NCI-H460 (cell line): ENCODE measurements around the gene TPP1. TPM values are rescaled to one million over a fixed set of nuclear protein-coding genes. Genes with fewer than 3 reads are reported as not detected.

Source experiments
- DNase-seq: peaks from one replicate; pipeline ENCODE4 v3.0.0-alpha.2; 2016; ENCODE audit warnings: low read depth; ENCODE audit errors: extremely low read depth
- total RNA-seq: library from RNA; depleted of rRNA; stranded (reverse); fragments of >200 nt; shearing (Covaris generic); gene quantifications from 2 replicates; pipeline ENCODE4 v1.2.3, GENCODE V29; 2014

The TPP1 gene
- total RNA-seq, 1 experiment from 2014 or later = 2.9 TPM

DNA sequence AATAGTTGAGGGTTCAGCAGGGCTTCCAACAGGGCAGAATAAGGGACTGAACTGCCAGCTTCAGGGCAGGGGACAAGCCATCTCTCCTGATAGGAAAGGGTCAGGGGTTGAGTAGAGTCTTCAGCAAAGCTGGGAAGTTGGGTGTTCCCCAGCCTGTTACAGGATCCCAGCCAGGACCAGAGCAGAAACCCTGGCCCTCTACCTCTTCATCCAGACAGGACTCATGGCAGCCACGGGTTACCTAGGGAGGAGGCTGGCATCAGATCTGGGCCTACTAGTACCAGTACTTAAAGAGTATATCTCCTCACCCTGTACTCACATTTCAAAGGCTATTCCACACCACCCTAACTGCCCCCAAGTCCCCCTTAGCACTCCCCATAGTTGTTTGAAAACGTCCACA, 4.8 kb downstream of the TPP1 start:
- no peak for DNase-seq

DNA sequence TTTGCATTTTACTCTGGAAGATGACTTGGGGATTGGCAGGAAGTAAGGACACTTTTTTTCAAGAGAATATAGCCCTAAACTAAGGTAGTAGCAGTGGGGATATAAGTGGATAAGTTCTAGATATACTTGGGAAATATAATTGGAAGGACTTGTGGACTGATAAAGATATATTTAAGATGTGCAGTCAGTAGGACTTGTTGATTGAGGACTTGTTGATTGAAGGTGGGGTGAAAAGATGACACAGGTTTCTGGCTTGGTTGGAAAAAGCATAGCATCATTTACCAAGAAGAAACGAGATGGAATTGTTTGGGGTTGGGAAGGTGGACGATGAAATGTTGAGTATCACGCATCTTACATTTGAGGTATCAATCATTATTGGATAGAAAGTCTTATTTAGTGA, 5.7 kb downstream of the TPP1 start:
- no peak for DNase-seq

- DNase-seq = peak; percentile 88
These were observed 6.8 kb downstream of the TPP1 start, which contains the start of gene TAF10 for GRCh38 chr11:6612213-6613041. TSS of gene TAF10 (minus strand) at chr11:6612216. CDS start at chr11:6612189, 27 bp downstream.

DNA sequence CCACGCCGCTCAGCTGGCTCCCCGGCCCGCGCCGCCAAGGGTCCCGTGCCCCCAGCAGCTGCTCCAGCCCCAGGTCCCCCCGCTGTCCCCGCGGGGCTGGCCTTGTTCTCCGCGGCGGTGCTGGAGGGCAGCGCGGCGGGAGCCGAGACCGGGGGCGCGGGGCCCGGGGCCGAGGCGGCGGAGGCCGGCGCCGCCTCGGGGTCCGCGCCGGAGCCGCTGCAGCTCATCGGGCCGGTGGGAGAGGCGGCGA, 7.3 kb downstream of the TPP1 start:
- DNase-seq = no peak

GRCh38 chr11:6611092-6611962, 7.9 kb downstream of the TPP1 start:
- no peak for DNase-seq

GRCh38 chr11:6610591-6610990, 8.6 kb downstream of the TPP1 start:
- DNase-seq = no peak

DNA sequence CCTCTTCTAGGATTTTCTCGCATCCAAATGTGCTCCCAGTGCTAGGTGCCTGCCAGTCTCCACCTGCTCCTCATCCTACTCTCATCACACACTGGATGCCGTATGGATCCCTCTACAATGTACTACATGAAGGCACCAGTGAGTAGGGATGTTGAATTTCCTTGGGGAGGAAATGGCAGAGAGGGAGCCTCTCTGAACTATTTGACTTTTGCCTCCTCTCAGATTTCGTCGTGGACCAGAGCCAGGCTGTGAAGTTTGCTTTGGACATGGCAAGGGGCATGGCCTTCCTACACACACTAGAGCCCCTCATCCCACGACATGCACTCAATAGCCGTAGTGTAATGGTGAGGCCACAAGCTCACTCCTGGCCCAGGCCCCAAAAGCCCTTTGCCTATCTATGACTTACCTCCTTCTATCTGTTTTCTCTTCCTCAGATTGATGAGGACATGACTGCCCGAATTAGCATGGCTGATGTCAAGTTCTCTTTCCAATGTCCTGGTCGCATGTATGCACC, 9.7 kb downstream of the TPP1 start:
- DNase-seq = no peak

DNA sequence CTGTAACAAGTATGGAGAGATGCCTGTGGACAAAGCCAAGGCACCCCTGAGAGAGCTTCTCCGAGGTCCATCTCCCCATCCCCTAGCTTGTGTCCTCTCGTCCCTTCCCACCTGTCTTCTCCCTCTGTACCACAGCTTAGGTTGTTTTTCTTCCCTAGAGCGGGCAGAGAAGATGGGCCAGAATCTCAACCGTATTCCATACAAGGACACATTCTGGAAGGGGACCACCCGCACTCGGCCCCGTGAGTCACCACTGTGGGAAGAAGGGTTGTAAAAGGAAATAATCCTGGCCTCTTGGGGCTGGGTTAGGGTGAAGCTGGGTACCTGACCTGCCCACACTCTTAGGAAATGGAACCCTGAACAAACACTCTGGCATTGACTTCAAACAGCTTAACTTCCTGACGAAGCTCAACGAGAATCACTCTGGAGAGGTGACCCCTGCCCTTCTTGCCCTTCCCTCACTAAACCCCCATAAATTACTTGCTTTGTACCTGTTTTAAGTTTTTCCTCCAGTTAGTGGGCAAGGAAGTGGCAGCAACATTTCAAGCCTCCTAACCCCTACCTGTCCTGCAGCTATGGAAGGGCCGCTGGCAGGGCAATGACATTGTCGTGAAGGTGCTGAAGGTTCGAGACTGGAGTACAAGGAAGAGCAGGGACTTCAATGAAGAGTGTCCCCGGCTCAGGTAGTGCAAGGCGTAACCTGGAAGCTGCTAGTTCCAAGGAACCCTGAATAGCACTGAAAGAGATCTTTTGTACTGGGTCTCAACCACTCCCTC, 10.3 kb downstream of the TPP1 start:
- no peak for DNase-seq

DNA sequence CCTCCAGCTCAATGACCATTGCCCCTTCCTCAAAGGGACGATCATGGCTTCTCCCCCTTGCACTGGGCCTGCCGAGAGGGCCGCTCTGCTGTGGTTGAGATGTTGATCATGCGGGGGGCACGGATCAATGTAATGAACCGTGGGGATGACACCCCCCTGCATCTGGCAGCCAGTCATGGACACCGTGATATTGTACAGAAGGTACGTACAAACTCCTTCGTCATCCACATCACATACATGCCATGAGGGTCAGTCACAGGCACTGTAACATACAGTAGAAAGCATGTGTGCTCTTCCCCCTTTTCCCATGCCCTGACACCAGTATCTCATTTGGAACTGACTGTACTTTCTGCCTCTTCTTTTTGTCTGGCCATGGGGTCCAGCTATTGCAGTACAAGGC, 11.2 kb downstream of the TPP1 start:
- no peak for DNase-seq

DNA sequence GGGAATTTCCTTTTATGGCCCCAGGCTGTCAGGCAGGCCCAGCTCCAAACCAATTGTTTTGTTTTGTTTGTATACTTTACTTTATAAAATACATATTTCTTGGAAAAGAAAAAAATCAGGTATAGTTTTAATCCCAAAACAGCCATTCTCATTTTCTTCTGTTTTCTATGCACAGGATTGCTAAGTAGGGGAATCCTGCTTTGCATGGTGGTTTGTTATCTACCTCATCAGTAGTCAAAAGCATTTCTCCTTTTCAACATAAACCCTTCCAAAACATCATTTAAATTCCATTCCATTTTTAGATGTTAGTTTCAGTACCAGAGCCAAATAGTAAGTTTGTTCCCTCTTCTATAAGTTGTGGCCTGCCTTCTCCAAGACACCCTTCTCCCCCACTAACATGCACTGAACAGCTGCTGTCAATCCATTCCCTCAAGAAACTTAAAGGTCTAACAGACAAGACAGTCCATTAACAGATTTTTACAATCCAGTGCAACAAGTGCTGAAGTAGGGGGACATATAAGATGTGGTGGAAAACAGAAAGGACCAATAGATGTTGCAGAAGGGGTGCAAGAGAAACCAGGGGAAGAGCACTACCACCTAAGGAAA, 11.9 kb downstream of the TPP1 start:
- no peak for DNase-seq

DNA sequence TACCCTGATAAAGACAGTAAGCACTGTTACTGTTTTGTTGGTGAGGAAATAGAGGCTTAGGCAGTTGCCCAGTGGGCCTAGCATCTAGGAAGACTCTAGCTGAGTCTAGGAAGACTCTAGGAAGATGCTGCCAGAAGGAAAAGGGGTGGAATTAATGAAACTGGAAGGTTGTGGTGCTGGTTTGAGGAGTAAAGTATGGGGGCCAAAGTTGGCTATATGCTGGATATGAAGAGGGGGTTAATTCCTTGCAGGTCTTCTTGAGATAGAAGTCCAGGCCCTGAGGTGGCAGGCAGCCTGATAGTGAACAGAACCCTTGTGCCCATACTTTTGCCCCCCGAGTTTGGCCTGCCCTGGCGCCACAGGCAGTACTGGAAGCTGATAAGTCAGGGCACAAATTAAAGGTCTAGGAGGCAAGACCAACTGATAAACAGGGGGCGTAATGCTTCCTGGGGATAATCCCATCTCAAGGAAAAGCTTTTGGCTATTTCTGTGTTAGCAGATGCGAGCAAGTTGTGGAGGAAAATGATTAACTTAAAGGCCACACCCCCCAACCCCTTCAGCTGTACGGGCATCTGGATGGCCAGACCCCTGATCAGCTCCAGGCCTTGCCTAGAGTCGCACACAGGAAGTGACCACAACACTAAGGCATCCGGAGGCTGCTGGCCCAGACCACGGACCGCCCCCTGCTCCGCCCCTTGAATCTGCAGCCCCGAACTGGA, 12.6 kb downstream of the TPP1 start:
- peak; percentile 43 for DNase-seq

GRCh38 chr11:6604790-6605189, 14.4 kb downstream of the TPP1 start:
- no peak for DNase-seq

DNA sequence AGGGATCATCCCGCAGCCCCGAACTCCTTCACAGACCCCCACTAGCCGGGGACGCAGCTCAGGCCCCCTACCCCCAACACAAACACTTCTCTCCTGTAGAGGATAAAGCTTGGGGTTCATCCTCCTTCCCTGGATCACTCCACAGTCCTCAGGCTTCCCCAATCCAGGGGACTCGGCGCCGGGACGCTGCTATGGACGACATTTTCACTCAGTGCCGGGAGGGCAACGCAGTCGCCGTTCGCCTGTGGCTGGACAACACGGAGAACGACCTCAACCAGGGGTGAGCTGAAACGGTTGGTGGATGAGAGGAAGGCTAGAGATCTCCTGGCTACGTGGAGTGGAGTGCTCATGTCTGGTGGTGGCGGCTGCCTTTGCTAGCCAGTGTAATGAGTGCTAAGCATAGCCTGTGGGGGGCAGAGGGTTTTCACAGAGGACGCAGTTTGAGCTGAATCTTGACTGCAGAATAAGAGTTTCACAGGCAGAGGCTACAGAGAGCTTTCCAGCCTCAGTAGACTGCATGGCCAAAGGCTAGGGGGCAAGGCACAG, 15.1 kb downstream of the TPP1 start:
- DNase-seq = no peak

GRCh38 chr11:6603287-6604080, 15.7 kb downstream of the TPP1 start, which contains the start of the genes ILK and RRP8:
TSS of gene ILK (plus strand) at chr11:6603774. CDS start at chr11:6604272, 498 bp downstream.
TSS of gene RRP8 (minus strand) at chr11:6603616. CDS start at chr11:6603502, 114 bp downstream.
- DNase-seq = peak; percentile 76

DNA sequence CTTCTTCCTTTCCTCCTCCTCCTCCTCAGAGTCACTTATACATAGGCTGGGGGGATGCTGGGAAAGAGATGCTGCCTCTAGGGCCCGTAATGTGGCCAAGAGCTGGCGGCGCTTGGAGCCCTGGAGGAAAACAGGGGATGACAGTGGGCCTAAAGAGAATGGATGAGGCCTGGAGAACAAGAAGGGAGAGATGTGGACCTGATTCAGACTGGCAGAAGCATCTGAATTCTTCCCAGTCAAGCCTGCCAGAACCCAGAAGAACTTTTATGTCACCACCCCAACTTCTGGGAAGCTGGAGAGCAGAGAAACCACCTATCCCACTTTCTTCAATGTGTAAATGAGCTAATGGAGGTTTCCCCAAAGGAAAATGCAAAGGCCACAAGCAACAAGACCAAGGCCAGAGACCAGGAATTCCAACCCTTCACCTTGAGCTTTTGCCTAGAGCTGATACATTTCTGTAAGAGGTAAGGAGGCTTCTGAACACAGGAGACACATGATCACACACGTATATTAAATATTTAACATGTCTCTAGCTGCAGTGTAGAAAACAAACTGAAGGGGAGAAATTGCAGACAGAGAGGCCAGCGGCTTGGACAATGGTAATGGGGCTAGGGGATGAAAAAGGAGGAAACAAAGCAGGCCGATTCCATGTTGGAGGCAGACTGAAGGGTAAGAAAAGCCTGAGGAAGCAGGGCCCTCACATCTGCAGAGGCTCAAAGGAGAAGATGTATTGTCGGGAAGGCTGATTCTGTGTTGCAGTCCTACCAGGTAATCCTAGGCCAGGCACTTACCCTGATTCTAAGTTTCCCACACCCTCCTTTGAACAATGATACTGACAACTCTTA, 16.9 kb downstream of the TPP1 start:
- DNase-seq = no peak

GRCh38 chr11:6601041-6601461, 18.2 kb downstream of the TPP1 start:
- no peak for DNase-seq

GRCh38 chr11:6599881-6600390, 19.3 kb downstream of the TPP1 start:
- no peak for DNase-seq
